ENCODE results near the gene PLXNA4. TPM values are rescaled to one million over a fixed set of nuclear protein-coding genes. Genes with fewer than 3 reads are reported as not detected.

Gene PLXNA4
- total RNA-seq, 1 experiment from 2014 or later: not detected

DNA sequence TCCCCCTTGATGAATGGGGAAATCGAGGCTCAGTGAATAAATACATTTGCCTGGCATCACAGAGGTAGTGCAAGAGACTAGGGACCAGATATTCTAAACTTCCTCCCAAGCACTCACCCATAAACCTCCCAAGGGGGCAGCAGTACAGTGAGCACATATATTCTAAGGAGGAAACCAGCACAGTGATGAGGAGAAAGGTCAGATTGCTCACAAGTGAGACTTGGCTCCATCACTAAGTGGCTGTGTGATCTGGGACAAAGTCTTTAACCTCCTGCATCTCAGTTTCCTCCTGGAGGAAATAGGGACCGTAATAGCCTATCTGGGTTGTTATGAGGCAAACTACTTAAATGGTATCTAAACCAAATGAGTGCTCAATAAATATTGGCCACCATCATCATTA is 4.3 kb downstream of the PLXNA4 start (continued):
- TF ChIP-seq, protein P1, sequence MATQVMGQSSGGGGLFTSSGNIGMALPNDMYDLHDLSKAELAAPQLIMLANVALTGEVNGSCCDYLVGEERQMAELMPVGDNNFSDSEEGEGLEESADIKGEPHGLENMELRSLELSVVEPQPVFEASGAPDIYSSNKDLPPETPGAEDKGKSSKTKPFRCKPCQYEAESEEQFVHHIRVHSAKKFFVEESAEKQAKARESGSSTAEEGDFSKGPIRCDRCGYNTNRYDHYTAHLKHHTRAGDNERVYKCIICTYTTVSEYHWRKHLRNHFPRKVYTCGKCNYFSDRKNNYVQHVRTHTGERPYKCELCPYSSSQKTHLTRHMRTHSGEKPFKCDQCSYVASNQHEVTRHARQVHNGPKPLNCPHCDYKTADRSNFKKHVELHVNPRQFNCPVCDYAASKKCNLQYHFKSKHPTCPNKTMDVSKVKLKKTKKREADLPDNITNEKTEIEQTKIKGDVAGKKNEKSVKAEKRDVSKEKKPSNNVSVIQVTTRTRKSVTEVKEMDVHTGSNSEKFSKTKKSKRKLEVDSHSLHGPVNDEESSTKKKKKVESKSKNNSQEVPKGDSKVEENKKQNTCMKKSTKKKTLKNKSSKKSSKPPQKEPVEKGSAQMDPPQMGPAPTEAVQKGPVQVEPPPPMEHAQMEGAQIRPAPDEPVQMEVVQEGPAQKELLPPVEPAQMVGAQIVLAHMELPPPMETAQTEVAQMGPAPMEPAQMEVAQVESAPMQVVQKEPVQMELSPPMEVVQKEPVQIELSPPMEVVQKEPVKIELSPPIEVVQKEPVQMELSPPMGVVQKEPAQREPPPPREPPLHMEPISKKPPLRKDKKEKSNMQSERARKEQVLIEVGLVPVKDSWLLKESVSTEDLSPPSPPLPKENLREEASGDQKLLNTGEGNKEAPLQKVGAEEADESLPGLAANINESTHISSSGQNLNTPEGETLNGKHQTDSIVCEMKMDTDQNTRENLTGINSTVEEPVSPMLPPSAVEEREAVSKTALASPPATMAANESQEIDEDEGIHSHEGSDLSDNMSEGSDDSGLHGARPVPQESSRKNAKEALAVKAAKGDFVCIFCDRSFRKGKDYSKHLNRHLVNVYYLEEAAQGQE (IDR thresholded peaks at IDR 0.05; ENCODE audit: low read depth): no peak
- no peak for TF ChIP-seq EZH2phosphoT487 (IDR thresholded peaks at IDR 0.05; ENCODE audit: borderline replicate concordance)

DNA sequence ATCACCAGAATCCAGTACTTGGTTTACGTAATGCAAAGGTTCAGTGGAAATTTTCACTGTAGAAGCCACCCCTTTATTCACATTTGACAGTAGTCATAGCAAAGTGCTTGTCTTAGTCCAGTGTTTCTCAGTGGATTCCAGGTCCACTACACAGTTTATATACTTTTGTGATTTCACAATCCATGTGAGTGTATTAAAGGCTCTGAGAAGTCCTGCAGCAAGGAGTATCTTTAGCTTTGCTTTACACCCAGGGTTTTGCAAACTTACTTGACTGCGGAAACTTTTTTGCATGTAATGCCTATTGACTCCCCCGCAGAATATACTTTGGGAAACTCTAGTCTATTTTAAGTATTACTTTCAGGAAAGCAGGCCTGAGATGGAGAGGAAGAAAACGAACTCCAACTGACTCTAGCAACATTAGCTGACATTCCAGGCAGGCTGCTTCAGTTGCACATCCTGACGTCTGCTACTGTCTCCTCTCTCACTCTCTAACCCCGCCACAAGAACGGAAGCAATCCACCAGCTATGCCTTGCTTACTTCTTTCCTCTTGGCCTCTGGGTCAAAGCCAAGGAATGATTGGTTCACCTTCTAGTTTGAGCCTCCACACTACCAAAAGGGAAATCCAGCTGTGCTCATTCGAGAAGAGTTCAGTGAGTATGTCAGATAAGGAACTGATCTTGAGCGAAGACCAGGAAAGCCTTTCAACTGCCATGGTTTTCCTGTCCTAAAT is 6.2 kb downstream of the PLXNA4 start:
- DNase-seq (ENCODE audit: low read depth, low spot score) (no peak), ATAC-seq (no peak)
- Histone ChIP-seq H3K9me2 (ENCODE audit: insufficient read depth) (no peaks in the 10 kb centered on the region), H2AFZ (ENCODE audit: low read depth, low read length, poor library complexity, severe bottlenecking) (no peak overlapping the region), H3K9me3 (ENCODE audit: control insufficient read depth in 1 of 2, insufficient read depth in 1 of 2, low read depth in 1 of 2, low read length in 2 of 2) (no peaks in the 10 kb centered on the region), H4K20me1 (ENCODE audit: insufficient read depth) (no peaks in the 10 kb centered on the region), H3K4me3 (replicated peaks in 1 of 2; ENCODE audit: low read depth in 1 of 2, low read length in 2 of 2) (no peak overlapping the region), H3K4me1 (ENCODE audit: control insufficient read depth in 1 of 2, insufficient read depth in 2 of 2, low read length in 2 of 2) (no peaks in the 10 kb centered on the region), H3K4me2 (ENCODE audit: low read length) (no peak overlapping the region), H3K9ac (ENCODE audit: low read length) (no peak overlapping the region), H3K27me3 (ENCODE audit: insufficient read depth, low read length) (peaks cover 97% of the 10 kb centered on the region), H3K79me2 (ENCODE audit: insufficient read depth, low read length) (no peaks in the 10 kb centered on the region), H3K27ac (ENCODE audit: low read depth, low read length) (no peak overlapping the region), H3K36me3 (ENCODE audit: control insufficient read depth in 1 of 2, insufficient read depth in 2 of 2, low read length in 2 of 2) (no peaks in the 10 kb centered on the region)
- intact Hi-C loops (cut with micrococcal nuclease): no loop called here
- CTCF ChIA-PET: no interaction called here
- TF ChIP-seq SRF (IDR thresholded peaks at IDR 0.05; ENCODE audit: low read depth) (no peak), POLR2AphosphoS5 (IDR thresholded peaks at IDR 0.05; ENCODE audit: low read depth, low read length) (no peak), YY1 (IDR thresholded peaks at IDR 0.05; ENCODE audit: extremely low read depth, insufficient replicate concordance, low read depth, low read length) (no peak), EZH2phosphoT487 (IDR thresholded peaks at IDR 0.05; ENCODE audit: borderline replicate concordance) (no peak)
- POLR2A ChIA-PET: no interaction called here
- BruUV-seq (replicated peaks): no TSS peak
- RAD21 ChIA-PET (ENCODE audit: low non-redundant PET in 1 of 2, low total read pairs in 2 of 2, uncharacterized antibody in 2 of 2, unreplicated experiment in 2 of 2): no interaction called here
